ENCODE measurements around the gene COG3. TPM values are rescaled to one million over a fixed set of nuclear protein-coding genes. Genes with fewer than 3 reads are reported as not detected.

COG3 gene
- total RNA-seq, 4 donors from 2014 or later, result 10.4 to 20.3 (median 17.8) TPM

GRCh38 chr13:45479661-45480060 lies 14.9 kb downstream of the COG3 start:
- intact Hi-C loops (cut with DNase I; ENCODE audit: low total_unique reads), result no loop called here
- no peaks in the 10 kb centered on the region for H3K27me3 ChIP-seq
- in situ Hi-C loops (cut with MboI; ENCODE audit: low sequenced_read_pairs in 4 of 4), result no loop called here
- H3K27ac ChIP-seq, result no peak overlapping the region
- peaks cover 18 to 21% of the 10 kb centered on the region in 2 donors for H3K4me1 ChIP-seq
- no peaks in the 10 kb centered on the region for H3K9me3 ChIP-seq
- H3K36me3 ChIP-seq, result peaks cover 0 to 17% of the 10 kb centered on the region in 2 donors
- H3K4me3 ChIP-seq, result no peak overlapping the region
- DNase-seq (no peak), ATAC-seq (no peak)
- TF ChIP-seq CTCF (IDR thresholded peaks at IDR 0.05 in 4 of 5, conservative IDR thresholded peaks at IDR 0.05 in 1 of 5) (no peak), POLR2A (IDR thresholded peaks at IDR 0.05) (no peak)

DNA sequence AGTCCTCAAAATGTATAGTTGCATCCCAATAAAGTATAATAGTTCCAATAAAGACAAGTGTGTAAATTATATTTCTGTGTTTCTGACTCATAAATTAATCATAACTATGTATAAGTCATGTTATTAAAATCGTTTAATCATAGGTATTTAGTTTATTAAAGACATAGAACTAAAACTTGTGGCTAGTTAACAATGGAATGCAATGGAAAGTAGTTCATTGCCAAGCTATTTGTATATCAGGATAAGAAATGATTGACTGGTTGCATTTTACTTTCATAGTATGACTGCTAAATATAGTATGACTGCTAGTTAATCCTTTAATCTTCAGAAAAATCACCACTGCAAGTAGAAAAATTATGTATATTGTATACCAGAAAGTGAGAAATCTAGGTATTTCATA lies 16.9 kb downstream of the COG3 start:
- no peak for DNase-seq
- intact Hi-C loops (cut with DNase I; ENCODE audit: low total_unique reads), result no loop called here
- no peak overlapping the region for H3K27ac ChIP-seq
- H3K36me3 ChIP-seq, result peaks cover 0 to 16% of the 10 kb centered on the region in 2 donors
- ATAC-seq, result no peak
- no peaks in the 10 kb centered on the region for H3K27me3 ChIP-seq
- H3K9me3 ChIP-seq, result no peaks in the 10 kb centered on the region
- H3K4me3 ChIP-seq, result no peak overlapping the region
- in situ Hi-C loops (cut with MboI; ENCODE audit: low sequenced_read_pairs in 4 of 4), result no loop called here
- no peak for TF ChIP-seq POLR2A (IDR thresholded peaks at IDR 0.05)
- no peak for TF ChIP-seq CTCF (IDR thresholded peaks at IDR 0.05 in 4 of 5, conservative IDR thresholded peaks at IDR 0.05 in 1 of 5)
- H3K4me1 ChIP-seq, result peaks cover 14 to 18% of the 10 kb centered on the region in 2 donors

DNA sequence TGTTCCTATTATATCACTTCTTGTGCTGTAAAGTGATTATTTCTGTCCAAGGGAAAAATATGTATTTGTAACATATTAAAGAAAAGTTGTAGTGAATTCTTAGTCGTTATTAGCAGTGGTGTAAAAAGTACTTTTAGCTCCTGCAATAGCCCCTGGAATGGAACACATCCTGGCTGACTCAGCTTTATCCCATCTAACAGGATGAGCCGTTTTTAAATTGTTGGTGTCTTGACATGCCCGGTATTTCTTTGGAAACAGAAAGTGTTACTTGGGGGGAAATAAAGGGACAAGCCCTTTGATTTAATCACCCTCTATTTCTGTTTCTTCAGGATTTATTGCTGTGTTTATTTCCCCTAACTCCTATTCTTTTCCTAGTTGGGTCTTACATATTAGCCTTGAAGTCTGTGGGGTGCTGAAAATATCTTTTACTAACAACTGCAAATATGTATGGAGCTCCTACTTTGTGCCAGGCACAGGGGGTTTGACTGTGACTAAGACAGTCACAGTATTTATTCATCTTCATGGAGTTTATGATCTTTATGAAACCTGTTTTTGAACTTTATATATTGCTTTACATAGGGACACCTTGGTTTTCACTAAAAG lies 17.9 kb downstream of the COG3 start:
- Histone ChIP-seq H3K4me3 (no peak overlapping the region), H3K27me3 (no peaks in the 10 kb centered on the region), H3K36me3 (peaks cover 0 to 22% of the 10 kb centered on the region in 2 donors), H3K9me3 (no peaks in the 10 kb centered on the region), H3K4me1 (peaks cover 14 to 18% of the 10 kb centered on the region in 2 donors), H3K27ac (peak overlapping the region in 2 of 4 donors; percentile 20 to 47)
- ATAC-seq (no peak), DNase-seq (no peak)
- in situ Hi-C loops (cut with MboI; ENCODE audit: low sequenced_read_pairs in 4 of 4) (no loop called here), intact Hi-C loops (cut with DNase I; ENCODE audit: low total_unique reads) (no loop called here)
- TF ChIP-seq POLR2A (IDR thresholded peaks at IDR 0.05), result no peak
- no peak for TF ChIP-seq CTCF (IDR thresholded peaks at IDR 0.05 in 4 of 5, conservative IDR thresholded peaks at IDR 0.05 in 1 of 5)

DNA sequence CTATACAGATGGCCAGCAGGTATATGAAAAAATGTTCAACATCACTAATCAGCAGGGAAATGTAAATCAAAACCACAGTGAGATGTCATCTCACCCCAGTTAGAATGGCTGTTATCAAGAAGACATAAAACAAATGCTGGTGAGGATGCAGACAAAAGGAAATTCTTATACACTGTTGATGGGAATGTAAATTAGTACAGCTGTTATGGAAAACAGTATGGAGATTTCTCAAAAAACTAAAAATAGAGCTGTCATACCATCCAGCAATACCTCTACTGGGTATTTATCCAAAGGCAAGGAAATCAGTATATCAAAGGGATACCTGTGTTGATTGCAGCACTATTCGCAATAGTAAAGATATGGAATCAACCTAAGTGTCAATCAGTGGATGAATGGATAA lies 22.9 kb downstream of the COG3 start:
- DNase-seq (no peak), ATAC-seq (no peak)
- intact Hi-C loops (cut with DNase I; ENCODE audit: low total_unique reads) (loop anchor here (5.0 kb wide), 1 partner anchor 115 kb away; no protein-coding TSS in a partner anchor), in situ Hi-C loops (cut with MboI; ENCODE audit: low sequenced_read_pairs in 4 of 4) (no loop called here)
- TF ChIP-seq CTCF (IDR thresholded peaks at IDR 0.05 in 4 of 5, conservative IDR thresholded peaks at IDR 0.05 in 1 of 5), result no peak
- TF ChIP-seq POLR2A (IDR thresholded peaks at IDR 0.05), result no peak
- no peaks in the 10 kb centered on the region for H3K27me3 ChIP-seq
- H3K36me3 ChIP-seq, result peaks cover 0 to 47% of the 10 kb centered on the region in 2 donors
- H3K27ac ChIP-seq, result no peak overlapping the region
- no peak overlapping the region for H3K4me3 ChIP-seq
- H3K4me1 ChIP-seq, result peaks cover 5 to 6% of the 10 kb centered on the region in 2 donors
- no peaks in the 10 kb centered on the region for H3K9me3 ChIP-seq

All from gastrocnemius medialis (tissue), 4 donors.